NCI-H526 (cell line): ENCODE results near the gene DACT2.
"Not testable (repeated sequence)": the region's sequence is repeated elsewhere in the genome, so short reads cannot be mapped to it uniquely, and the experiment has no call there.

Experiments used
- DNase-seq, 2 experiments: peaks; one replicate each; lab custom pipeline; 2025; lab: John Stamatoyannopoulos, UW

The DACT2 gene

GRCh38 chr6:168326294-168327261 lies 7.0 kb upstream of the DACT2 start:
- DNase-seq = no peak

DNA sequence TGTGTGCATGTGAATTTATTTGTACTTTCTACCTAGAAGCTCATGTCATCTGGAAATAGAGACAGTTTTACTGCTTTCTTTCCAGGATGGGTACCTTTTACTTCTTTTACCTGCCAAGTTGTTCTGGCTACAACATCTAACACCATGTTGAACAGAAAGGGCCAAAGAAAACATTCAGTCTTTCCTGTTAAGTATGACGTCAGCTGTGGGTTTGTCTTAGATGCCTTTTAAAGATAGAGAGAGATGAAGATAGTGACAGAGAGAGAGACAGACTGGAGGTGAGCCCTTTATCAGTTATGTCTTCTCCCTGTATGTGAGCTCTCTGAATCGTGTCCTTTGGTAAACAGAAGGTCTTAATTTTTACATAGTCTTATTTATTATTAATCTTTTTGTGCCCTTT lies 3.4 kb upstream of the DACT2 start:
- no peak for DNase-seq

DNA sequence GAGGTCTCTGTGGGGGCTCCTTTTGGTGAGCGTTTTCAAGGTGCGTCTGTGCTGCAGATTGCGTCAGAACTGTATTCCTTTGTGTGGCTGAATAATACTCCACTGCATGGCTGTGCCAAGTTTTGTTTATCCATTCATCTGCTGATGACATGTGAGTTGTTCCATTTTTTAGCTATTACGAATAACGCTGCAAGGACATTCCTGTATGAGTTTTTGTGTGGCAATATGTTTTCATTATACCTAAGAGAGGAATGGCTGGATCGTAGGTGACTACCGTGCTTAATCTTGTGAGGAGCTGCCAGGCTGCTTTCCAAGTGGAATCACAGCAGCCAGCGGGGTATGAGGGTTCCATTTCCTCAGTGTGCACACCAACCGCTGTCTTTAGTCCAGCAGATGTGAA lies 1.1 kb upstream of the DACT2 start:
- no peak for DNase-seq

GRCh38 chr6:168318579-168319278 lies 848 bp downstream of the DACT2 start:
- no peak for DNase-seq

GRCh38 chr6:168318090-168318489 lies 1.5 kb downstream of the DACT2 start:
- DNase-seq = no peak

- DNase-seq = peak in 1 of 2 experiments; percentile 41
Measured at GRCh38 chr6:168315596-168315995, 4.0 kb downstream of the DACT2 start.

GRCh38 chr6:168314948-168315347 lies 4.6 kb downstream of the DACT2 start:
- DNase-seq = peak in 1 of 2 experiments; percentile 13

GRCh38 chr6:168314021-168314420 lies 5.6 kb downstream of the DACT2 start:
- DNase-seq = no peak

DNA sequence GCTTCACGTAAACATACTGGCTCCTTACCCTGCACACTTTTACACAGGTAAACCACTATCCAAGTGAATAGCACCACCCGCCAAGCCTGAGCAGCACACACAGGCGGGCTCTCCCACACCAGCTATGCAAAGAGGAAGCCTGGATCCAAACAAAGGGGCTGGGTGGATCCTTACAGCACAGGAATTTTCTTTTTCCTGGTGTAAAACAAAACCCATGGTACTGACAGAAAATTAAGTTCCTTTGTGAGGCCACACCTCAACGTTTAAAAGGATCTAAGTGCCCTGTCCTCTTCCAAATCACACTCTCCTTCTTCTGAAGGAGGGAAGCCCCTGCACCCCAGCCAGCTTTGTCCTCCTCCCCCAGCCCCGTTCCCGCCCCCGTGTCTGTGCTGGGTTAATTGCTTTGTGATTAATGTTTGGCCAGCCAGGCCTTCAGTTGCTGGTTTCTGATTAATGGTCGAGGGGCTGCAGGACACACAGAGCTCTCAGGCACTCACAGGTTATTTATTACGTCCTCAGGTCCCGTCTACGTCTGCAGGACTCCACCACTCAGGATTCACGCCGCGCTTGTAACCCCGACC lies 6.1 kb downstream of the DACT2 start:
- DNase-seq = peak; percentile 34 to 77

- DNase-seq = not testable (repeated sequence)
Measured at GRCh38 chr6:168312125-168312507, 7.5 kb downstream of the DACT2 start.

GRCh38 chr6:168311410-168312124 lies 8.0 kb downstream of the DACT2 start:
- DNase-seq = no peak

- no peak for DNase-seq
Measured at GRCh38 chr6:168310945-168311344, 8.6 kb downstream of the DACT2 start.

DNA sequence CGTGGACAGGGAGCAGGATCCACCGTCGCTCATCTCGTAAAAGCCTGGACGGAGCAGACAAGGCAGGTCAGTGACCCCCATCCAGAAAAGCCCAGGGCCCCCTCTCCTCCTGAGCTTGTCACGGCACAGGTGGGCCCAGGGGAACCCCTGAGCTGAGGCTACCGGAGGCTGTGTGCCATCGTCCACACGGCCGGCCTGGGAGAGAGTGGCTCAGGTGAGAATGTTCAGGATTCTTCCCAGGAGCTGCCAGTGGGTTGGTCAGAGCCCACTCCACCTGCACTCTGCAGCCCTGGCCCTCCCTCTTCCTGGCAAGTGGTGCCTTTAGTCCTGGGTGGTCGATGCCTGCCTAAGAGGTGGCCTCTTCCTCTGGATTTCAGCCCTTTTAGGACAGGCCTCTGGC lies 9.2 kb downstream of the DACT2 start:
- DNase-seq = no peak

GRCh38 chr6:168309997-168310396 lies 9.6 kb downstream of the DACT2 start:
- DNase-seq = no peak

GRCh38 chr6:168309183-168309582 lies 10.4 kb downstream of the DACT2 start:
- DNase-seq = no peak

DNA sequence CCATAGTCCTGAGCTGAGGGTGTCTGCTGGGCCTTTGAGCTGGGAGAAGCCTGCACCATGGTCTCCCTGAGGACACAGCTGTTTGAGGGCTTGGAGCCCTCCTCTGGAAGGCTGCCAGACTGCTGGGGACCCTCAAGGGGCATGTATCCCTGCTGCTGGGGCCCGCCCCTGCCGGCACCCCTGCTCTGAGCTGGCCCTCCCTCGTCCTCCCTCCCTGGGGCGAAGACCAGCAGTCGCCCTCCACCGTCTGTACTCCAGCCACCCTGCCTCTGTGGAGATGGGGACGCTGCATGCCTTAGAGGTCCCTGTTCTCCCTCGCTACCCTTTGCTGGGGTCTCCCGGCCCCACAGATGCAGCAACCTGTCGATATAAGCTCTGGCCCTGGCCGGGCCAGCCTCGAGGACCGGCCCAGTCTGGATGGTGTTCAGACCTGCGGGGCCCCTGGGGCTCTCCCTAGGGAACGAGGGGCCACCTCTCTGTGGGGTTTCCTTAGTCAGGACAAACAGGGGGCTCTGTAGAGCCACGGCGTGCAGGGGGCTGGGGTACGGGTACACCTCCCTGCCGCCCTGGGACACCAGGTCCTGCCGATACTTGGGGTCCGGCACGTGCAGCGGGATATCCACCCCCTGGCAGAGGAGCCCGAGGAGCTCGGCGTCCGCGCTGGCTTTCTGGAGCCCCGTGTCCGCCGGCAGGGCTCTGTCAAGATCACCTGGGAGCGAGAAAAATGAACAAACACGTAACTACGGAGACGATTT lies 11.0 kb downstream of the DACT2 start:
- no peak for DNase-seq

DNA sequence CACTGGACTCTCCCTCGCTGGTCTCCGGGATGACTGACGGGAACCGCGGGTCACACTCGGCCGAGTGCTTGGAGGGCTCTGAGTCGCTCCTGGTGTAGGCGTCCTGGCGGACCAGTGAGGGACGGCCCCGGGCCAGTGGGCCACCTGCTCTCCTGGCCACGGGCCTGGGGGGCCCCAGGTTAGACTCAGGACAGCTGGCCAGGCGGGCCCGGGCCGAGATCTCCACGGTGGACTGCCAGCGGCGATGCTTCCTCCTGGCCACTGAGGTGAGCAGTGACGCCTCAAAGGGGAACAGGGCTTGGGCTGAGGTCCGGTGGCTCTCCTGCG lies 11.9 kb downstream of the DACT2 start:
- no peak for DNase-seq

DNA sequence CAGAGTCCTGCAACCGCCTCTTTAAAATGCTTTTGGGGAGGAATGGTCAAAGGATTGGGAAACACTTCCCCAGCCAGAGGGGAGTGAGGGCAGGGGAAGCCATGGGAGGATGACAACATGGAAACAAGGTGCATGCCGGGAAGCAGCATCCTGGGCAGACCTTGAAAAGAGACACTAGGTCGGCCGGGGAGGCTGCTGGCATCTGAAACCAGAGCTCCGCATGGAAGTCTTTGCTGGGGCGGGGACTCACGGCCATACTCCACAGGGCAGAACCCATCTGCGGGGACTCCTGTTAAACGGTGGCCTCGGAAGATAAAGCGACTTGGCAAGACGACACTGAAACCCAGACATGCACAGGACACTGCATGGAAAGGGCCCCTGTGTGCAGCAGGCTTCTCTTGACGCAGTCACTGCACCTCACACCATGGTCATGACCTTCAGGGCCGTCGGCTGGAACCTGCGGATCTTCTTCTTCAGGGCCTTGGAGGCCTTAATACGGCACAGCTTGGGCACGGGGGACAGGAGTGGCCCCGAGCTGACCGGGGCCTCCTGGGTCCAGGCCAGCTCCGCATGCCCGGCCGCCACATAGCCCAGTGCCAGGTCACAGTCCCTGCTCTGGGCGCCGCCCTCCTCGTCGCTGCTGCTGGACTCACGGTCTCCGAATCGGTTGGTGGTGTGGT lies 12.4 kb downstream of the DACT2 start:
- DNase-seq = no peak

GRCh38 chr6:168305863-168306262 lies 13.7 kb downstream of the DACT2 start:
- DNase-seq = no peak

- DNase-seq = no peak
Measured at GRCh38 chr6:168305096-168305749, 14.4 kb downstream of the DACT2 start.

- DNase-seq = no peak
Measured at GRCh38 chr6:168304752-168305015, 14.9 kb downstream of the DACT2 start.
